Panc1 (cell line): Measurements from ENCODE around the gene GLT1D1. TPM values are rescaled to one million over a fixed set of nuclear protein-coding genes. Genes with fewer than 3 reads are reported as not detected.

Experiments used
- ATAC-seq: fragments of 200-7000 bp; cut with Tn5 transposase; 2 replicates; pipeline ENCODE4 v1.9.1; 2020; ENCODE audit warnings: mild to moderate bottlenecking, moderate library complexity
- BruUV-seq: library from RNA; stranded (reverse); fragments of 400-500 nt; replicated peaks from 2 replicates; lab custom pipeline; 2021; lab: Mats Ljungman, UMichigan
- CTCF ChIA-PET: fragments of 300-600 bp; sonication (Branson Sonifier 250); formaldehyde crosslinking; loops from one replicate; lab custom pipeline; 2022; ENCODE audit warnings: antibody characterized with exemption; lab: Charles Lee
- POLR2A ChIA-PET: fragments of 300-600 bp; sonication (Branson Sonifier 250); formaldehyde crosslinking; loops from one replicate; lab custom pipeline; 2022; ENCODE audit warnings: antibody characterized with exemption; lab: Charles Lee
- DNase-seq: peaks from one replicate; pipeline ENCODE4 v3.0.0-alpha.2; 2010; ENCODE audit warnings: low read depth, low spot score
- H3K27ac ChIP-seq: 2 replicates; pipeline ENCODE4 v1.5.1; 2011; ENCODE audit warnings: mild to moderate bottlenecking, low read length, inconsistent platforms
- H3K27me3 ChIP-seq: fragments of 200-500 bp; sonication (Bioruptor generic); 2 replicates; pipeline ENCODE4 v1.6.0; 2014; ENCODE audit warnings: low read length, inconsistent platforms; ENCODE audit not compliant: control insufficient read depth, insufficient read depth
- H3K36me3 ChIP-seq: fragments of 200-500 bp; sonication (Bioruptor generic); 2 replicates; pipeline ENCODE4 v1.5.1; 2014; ENCODE audit warnings: inconsistent platforms, mild to moderate bottlenecking, low read length, moderate library complexity; ENCODE audit not compliant: control insufficient read depth, insufficient read depth
- H3K4me1 ChIP-seq: 2 replicates; pipeline ENCODE4 v1.5.1; 2011; ENCODE audit warnings: inconsistent platforms, mild to moderate bottlenecking, low read length, moderate library complexity; ENCODE audit not compliant: control insufficient read depth, insufficient read depth
- H3K4me3 ChIP-seq, 2 experiments: 2 replicates each; pipeline ENCODE4 v1.5.1; 2011 to 2012; ENCODE audit warnings: low read depth in 2 of 2, low read length in 2 of 2, mild to moderate bottlenecking in 2 of 2, inconsistent platforms in 1 of 2, moderate library complexity in 1 of 2
- H3K9me3 ChIP-seq: fragments of 200-500 bp; sonication (Bioruptor generic); 2 replicates; pipeline ENCODE4 v1.5.1; 2014; ENCODE audit warnings: low read depth, mild to moderate bottlenecking, inconsistent platforms, low read length, moderate library complexity; ENCODE audit not compliant: control insufficient read depth, insufficient read depth
- CTCF ChIP-seq: fragments of 450-650 bp; IDR thresholded peaks from 2 replicates; pipeline ENCODE4 v1.5.1; 2017; ENCODE audit warnings: mild to moderate bottlenecking
- POLR2AphosphoS5 ChIP-seq: IDR thresholded peaks from 2 replicates; pipeline ENCODE4 v1.6.1; 2012; ENCODE audit warnings: mild to moderate bottlenecking, low read depth, low read length, moderate library complexity
- REST ChIP-seq, 2 experiments: IDR thresholded peaks; 2 replicates each; pipeline ENCODE4 v1.6.1; 2011 to 2012; ENCODE audit warnings: low read depth in 2 of 2, control low read depth in 1 of 2, low read length in 1 of 2, mild to moderate bottlenecking in 1 of 2, moderate library complexity in 1 of 2; ENCODE audit not compliant: insufficient read depth in 1 of 2
- SIN3A ChIP-seq: IDR thresholded peaks from 2 replicates; pipeline ENCODE4 v1.6.1; 2012; ENCODE audit warnings: low read depth, mild to moderate bottlenecking, low read length, moderate library complexity, borderline replicate concordance; ENCODE audit not compliant: insufficient read depth
- TCF7L2 ChIP-seq: IDR thresholded peaks from 2 replicates; pipeline ENCODE4 v1.6.1; 2011; ENCODE audit warnings: mild to moderate bottlenecking, low read depth, low read length, inconsistent platforms
- in situ Hi-C: cut with HindIII; loops from 2 replicates; pipeline ENCODE4 v1.10.0; 2016; ENCODE audit warnings: low sequenced_read_pairs, low pct_unique_long_range_greater_than_20kb
- intact Hi-C: fragments of 100-400 bp; cut with micrococcal nuclease; formaldehyde crosslinking; loops from one replicate; pipeline ENCODE4 v1.10.0; 2022; ENCODE audit not compliant: unreplicated experiment
- total RNA-seq: library from RNA; stranded (reverse); gene quantifications from one replicate; pipeline ENCODE4 v1.2.1, GENCODE V29; 2021; ENCODE audit not compliant: unreplicated experiment

GLT1D1 gene
- total RNA-seq, 1 experiment from 2014 or later, result not detected

GRCh38 chr12:128933039-128933438 is 79.8 kb downstream of the GLT1D1 start:
- H3K4me3 ChIP-seq, result no peak overlapping the region
- no peaks in the 10 kb centered on the region for H3K9me3 ChIP-seq
- no peak overlapping the region for H3K27ac ChIP-seq
- DNase-seq (no peak), ATAC-seq (no peak)
- TF ChIP-seq SIN3A (no peak), POLR2AphosphoS5 (no peak), CTCF (no peak)
- ChIA-PET POLR2A (no interaction called here), CTCF (no interaction called here)
- H3K4me1 ChIP-seq, result no peaks in the 10 kb centered on the region
- no peaks in the 10 kb centered on the region for H3K27me3 ChIP-seq
- no TSS peak for BruUV-seq
- in situ Hi-C loops, result no loop called here
- intact Hi-C loops, result no loop called here
- H3K36me3 ChIP-seq, result no peaks in the 10 kb centered on the region

- ChIA-PET POLR2A (no interaction called here), CTCF (no interaction called here)
- intact Hi-C loops, result no loop called here
- Histone ChIP-seq H3K27ac (no peak overlapping the region), H3K4me1 (no peaks in the 10 kb centered on the region), H3K36me3 (no peaks in the 10 kb centered on the region), H3K4me3 (no peak overlapping the region), H3K9me3 (no peaks in the 10 kb centered on the region), H3K27me3 (no peaks in the 10 kb centered on the region)
- BruUV-seq, result no TSS peak
- in situ Hi-C loops, result no loop called here
- ATAC-seq, result no peak
- no peak for DNase-seq
- TF ChIP-seq CTCF, result no peak
Measured at GRCh38 chr12:128933926-128934325, 80.6 kb downstream of the GLT1D1 start.

- BruUV-seq, result no TSS peak
- DNase-seq, result no peak
- in situ Hi-C loops, result no loop called here
Measured at GRCh38 chr12:128938886-128939285, 85.6 kb downstream of the GLT1D1 start.

More at GRCh38 chr12:128938886-128939285, 85.6 kb downstream of the GLT1D1 start:
- Histone ChIP-seq H3K36me3 (no peaks in the 10 kb centered on the region), H3K27me3 (no peaks in the 10 kb centered on the region), H3K4me3 (no peak overlapping the region), H3K27ac (no peak overlapping the region), H3K9me3 (no peaks in the 10 kb centered on the region), H3K4me1 (no peaks in the 10 kb centered on the region)
- ATAC-seq, result no peak
- intact Hi-C loops, result no loop called here
- TF ChIP-seq REST (IDR thresholded peaks at IDR 0.05; ENCODE audit: insufficient read depth in 1 of 2, low read depth in 2 of 2, low read length in 1 of 2) (no peak), TCF7L2 (no peak), POLR2AphosphoS5 (no peak), CTCF (no peak), SIN3A (no peak)
- POLR2A ChIA-PET, result no interaction called here
- CTCF ChIA-PET, result no interaction called here
